NT2/D1 (cell line): ENCODE data around the gene PAPPA2.
"Not testable (repeated sequence)": the region's sequence is repeated elsewhere in the genome, so short reads cannot be mapped to it uniquely, and the experiment has no call there.

Source experiments
- DNase-seq: peaks from one replicate; pipeline ENCODE4 v3.0.0-alpha.2; 2011; ENCODE audit warnings: low read depth, low spot score
- H3K27me3 ChIP-seq: 2 replicates; pipeline ENCODE4 v1.6.0; 2011; ENCODE audit warnings: mild to moderate bottlenecking; ENCODE audit not compliant: insufficient read length, insufficient read depth
- H3K36me3 ChIP-seq: 2 replicates; pipeline ENCODE4 v1.6.1; 2011; ENCODE audit warnings: mild to moderate bottlenecking, low read length, mixed read lengths; ENCODE audit not compliant: insufficient read depth, insufficient read length
- H3K4me1 ChIP-seq: 2 replicates; pipeline ENCODE4 v1.5.1; 2011; ENCODE audit not compliant: insufficient read depth, insufficient read length
- H3K4me3 ChIP-seq: 2 replicates; pipeline ENCODE4 v1.5.1; 2011; ENCODE audit warnings: low read depth; ENCODE audit not compliant: insufficient read length
- H3K9ac ChIP-seq: 2 replicates; pipeline ENCODE4 v1.6.0; 2011; ENCODE audit warnings: low read depth; ENCODE audit not compliant: insufficient read length
- H3K9me3 ChIP-seq: 2 replicates; pipeline ENCODE4 v1.5.1; 2011; ENCODE audit warnings: mild to moderate bottlenecking, low read length; ENCODE audit not compliant: insufficient read depth
- SUZ12 ChIP-seq: IDR thresholded peaks from 2 replicates; pipeline ENCODE4 v1.6.1; 2011; ENCODE audit not compliant: insufficient read length, insufficient read depth; ENCODE audit errors: extremely low read depth
- YY1 ChIP-seq: IDR thresholded peaks from 2 replicates; pipeline ENCODE4 v1.6.1; 2011; ENCODE audit not compliant: insufficient read length, insufficient read depth
- ZNF274 ChIP-seq: IDR thresholded peaks from 2 replicates; pipeline ENCODE4 v1.6.1; 2011; ENCODE audit warnings: mild to moderate bottlenecking, low read depth, low read length

The PAPPA2 gene, protein sequence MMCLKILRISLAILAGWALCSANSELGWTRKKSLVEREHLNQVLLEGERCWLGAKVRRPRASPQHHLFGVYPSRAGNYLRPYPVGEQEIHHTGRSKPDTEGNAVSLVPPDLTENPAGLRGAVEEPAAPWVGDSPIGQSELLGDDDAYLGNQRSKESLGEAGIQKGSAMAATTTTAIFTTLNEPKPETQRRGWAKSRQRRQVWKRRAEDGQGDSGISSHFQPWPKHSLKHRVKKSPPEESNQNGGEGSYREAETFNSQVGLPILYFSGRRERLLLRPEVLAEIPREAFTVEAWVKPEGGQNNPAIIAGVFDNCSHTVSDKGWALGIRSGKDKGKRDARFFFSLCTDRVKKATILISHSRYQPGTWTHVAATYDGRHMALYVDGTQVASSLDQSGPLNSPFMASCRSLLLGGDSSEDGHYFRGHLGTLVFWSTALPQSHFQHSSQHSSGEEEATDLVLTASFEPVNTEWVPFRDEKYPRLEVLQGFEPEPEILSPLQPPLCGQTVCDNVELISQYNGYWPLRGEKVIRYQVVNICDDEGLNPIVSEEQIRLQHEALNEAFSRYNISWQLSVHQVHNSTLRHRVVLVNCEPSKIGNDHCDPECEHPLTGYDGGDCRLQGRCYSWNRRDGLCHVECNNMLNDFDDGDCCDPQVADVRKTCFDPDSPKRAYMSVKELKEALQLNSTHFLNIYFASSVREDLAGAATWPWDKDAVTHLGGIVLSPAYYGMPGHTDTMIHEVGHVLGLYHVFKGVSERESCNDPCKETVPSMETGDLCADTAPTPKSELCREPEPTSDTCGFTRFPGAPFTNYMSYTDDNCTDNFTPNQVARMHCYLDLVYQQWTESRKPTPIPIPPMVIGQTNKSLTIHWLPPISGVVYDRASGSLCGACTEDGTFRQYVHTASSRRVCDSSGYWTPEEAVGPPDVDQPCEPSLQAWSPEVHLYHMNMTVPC (N-terminal part only)

DNA sequence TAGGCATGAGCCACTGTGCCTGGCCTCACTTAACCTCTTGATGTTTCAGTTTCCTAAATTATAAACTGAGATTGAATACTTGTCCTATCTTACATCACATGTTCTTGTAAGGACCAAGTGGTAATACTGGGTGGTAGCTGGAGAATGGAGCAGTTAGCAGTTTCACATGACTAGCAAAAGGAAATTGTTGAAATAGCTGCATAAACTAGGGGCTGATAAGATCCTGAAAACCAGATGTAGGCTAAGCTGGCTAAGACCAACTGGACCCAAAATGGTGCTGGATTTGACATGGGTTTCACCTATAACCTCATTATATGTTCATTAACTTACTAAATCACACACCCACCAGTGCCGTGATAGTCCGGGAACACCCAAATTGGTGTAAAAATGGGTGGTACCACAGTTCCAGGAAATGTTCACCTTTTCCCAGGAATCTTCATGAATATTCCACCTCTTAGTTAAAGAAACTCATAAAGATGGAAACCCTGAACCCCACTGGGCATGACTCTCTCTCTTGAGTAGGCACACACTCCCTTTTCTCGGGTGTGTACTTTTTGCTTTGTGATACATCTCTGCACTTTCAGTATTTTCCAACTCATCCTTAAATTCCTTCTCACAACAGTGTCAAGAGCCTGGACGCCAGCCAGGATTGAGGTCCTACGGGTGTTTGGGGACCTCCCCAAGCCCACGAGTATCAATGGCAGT is at the start of gene PAPPA2:
Gene PAPPA2, plus strand, starts transcription at position 502 of the 705 bp plus-strand sequence. CDS start 93,148 bp downstream, outside the sequence.
- Histone ChIP-seq H3K9ac (no peak within 1 kb of the TSS), H3K4me3 (no peak within 1 kb of the TSS), H3K9me3 (no peaks in the 10 kb centered on the region), H3K27me3 (no peaks in the 10 kb centered on the region), H3K36me3 (no peaks in the 10 kb centered on the region), H3K4me1 (no peaks in the 10 kb centered on the region)
- TF ChIP-seq ZNF274 (no peak), YY1 (no peak), SUZ12 (no peak)
- DNase-seq = no peak

DNA sequence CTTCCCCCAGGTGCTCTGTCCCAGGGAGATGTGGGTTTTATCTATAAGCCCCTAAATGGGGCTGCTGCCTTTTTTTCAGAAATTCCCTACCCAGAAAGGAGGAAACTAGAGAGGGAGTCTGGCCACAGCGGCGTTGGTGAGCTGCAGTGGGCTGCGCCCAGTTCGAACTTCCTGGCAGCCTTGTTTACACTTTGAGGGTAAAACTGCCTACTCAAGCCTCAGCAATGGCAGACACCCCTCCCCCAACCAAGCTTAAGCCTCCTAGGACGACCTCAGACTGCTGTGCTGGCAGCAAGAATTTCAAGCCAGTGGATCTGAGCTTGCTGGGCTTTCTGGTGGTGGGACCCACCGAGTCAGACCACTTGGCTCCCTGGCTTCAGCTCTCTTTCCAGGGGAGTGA is 46.2 kb upstream of the PAPPA2 start:
- Histone ChIP-seq H3K9ac (peak overlapping the region; percentile 47), H3K36me3 (no peaks in the 10 kb centered on the region), H3K27me3 (no peaks in the 10 kb centered on the region), H3K9me3 (no peaks in the 10 kb centered on the region), H3K4me1 (peaks cover 3% of the 10 kb centered on the region), H3K4me3 (no peak overlapping the region)
- peak; percentile 23 for DNase-seq
- no peak for TF ChIP-seq SUZ12
- no peak for TF ChIP-seq YY1
- no peak for TF ChIP-seq ZNF274

GRCh38 chr1:176419608-176420007 is 43.4 kb upstream of the PAPPA2 start:
- not testable (repeated sequence) for H3K4me3 ChIP-seq, H3K36me3 ChIP-seq, H3K27me3 ChIP-seq, H3K4me1 ChIP-seq, H3K9ac ChIP-seq, H3K9me3 ChIP-seq, DNase-seq

DNA sequence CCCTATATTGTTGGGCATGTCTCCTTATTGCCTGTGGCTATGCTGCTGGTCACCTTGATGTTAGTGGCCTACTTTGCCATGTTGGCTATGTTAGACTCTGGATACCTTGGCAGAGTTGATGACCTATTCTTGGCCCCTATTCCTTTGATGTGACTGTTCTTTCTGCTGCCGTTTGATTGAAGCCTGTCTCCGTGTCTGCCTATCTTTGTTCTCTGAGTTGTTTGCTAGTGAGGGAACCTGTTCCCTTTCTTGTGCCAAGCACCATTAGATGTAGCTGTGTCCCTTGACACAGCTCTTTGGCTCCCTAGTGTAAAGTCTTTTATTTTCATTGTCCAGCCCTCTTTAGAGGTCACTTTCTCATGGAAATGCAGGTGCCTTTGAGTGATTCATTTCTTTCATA is 28.7 kb upstream of the PAPPA2 start:
- H3K4me3 ChIP-seq = no peak overlapping the region
- TF ChIP-seq ZNF274 = no peak
- TF ChIP-seq SUZ12 = no peak
- TF ChIP-seq YY1 = no peak
- no peaks in the 10 kb centered on the region for H3K27me3 ChIP-seq
- H3K9me3 ChIP-seq = no peaks in the 10 kb centered on the region
- no peaks in the 10 kb centered on the region for H3K36me3 ChIP-seq
- no peak for DNase-seq
- H3K4me1 ChIP-seq = no peaks in the 10 kb centered on the region
- H3K9ac ChIP-seq = no peak overlapping the region

DNA sequence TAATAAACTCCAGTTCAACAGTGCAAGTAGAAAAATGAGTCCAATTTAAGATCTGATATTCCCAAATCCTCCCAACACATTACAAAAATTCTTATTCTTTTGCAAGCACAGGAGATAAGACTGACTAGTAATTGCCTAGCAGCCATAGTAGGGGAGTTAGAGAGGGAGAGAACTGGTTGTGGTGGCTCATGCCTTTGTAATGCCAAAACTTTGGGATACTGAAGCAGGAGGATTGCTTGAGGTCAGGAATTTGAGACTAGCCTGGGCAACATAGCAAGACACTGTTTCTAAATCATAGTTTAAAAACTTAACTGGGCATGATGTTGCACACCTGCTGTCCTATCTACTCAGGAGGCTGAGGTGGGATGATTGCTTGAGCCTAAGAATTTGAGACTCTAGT is 26.7 kb upstream of the PAPPA2 start:
- H3K9ac ChIP-seq = no peak overlapping the region
- no peak for DNase-seq
- no peak for TF ChIP-seq SUZ12
- TF ChIP-seq ZNF274 = no peak
- no peak for TF ChIP-seq YY1
- no peaks in the 10 kb centered on the region for H3K9me3 ChIP-seq
- H3K36me3 ChIP-seq = no peaks in the 10 kb centered on the region
- no peak overlapping the region for H3K4me3 ChIP-seq
- no peaks in the 10 kb centered on the region for H3K27me3 ChIP-seq
- no peaks in the 10 kb centered on the region for H3K4me1 ChIP-seq

- Histone ChIP-seq H3K27me3 (no peaks in the 10 kb centered on the region), H3K9ac (no peak overlapping the region), H3K36me3 (no peaks in the 10 kb centered on the region), H3K4me1 (no peaks in the 10 kb centered on the region), H3K4me3 (no peak overlapping the region), H3K9me3 (no peaks in the 10 kb centered on the region)
- DNase-seq = no peak
- no peak for TF ChIP-seq ZNF274
- no peak for TF ChIP-seq YY1
- no peak for TF ChIP-seq SUZ12
Observed at GRCh38 chr1:176440176-176440575, 22.8 kb upstream of the PAPPA2 start.

- Histone ChIP-seq H3K36me3 (no peaks in the 10 kb centered on the region), H3K4me1 (no peaks in the 10 kb centered on the region), H3K9me3 (no peaks in the 10 kb centered on the region), H3K9ac (no peak overlapping the region), H3K4me3 (no peak overlapping the region), H3K27me3 (no peaks in the 10 kb centered on the region)
- no peak for DNase-seq
- no peak for TF ChIP-seq SUZ12
- no peak for TF ChIP-seq YY1
- TF ChIP-seq ZNF274 = no peak
Observed at GRCh38 chr1:176444286-176444685, 18.7 kb upstream of the PAPPA2 start.
